Activated CD4-positive, alpha-beta T cell treated with anti-CD3 and anti-CD28 coated beads, Interleukin-2, amount 50 U/mL, for 1 hour (primary cell): ENCODE results near the gene OPN4.

Experiments used
- DNase-seq: peaks from one replicate; pipeline ENCODE4 v3.0.0-alpha.2; 2020

Gene OPN4

GRCh38 chr10:86705139-86705538, 50.8 kb downstream of the OPN4 start:
- no peak for DNase-seq

- no peak for DNase-seq
Observed at GRCh38 chr10:86705905-86706304, 51.6 kb downstream of the OPN4 start.

- no peak for DNase-seq
Observed at GRCh38 chr10:86706401-86706841, 52.1 kb downstream of the OPN4 start.

GRCh38 chr10:86706977-86707376, 52.6 kb downstream of the OPN4 start:
- DNase-seq: no peak

GRCh38 chr10:86707505-86707904, 53.2 kb downstream of the OPN4 start:
- no peak for DNase-seq

GRCh38 chr10:86708068-86708782, 53.9 kb downstream of the OPN4 start:
- DNase-seq: no peak

GRCh38 chr10:86708783-86709380, 54.5 kb downstream of the OPN4 start:
- DNase-seq: no peak

- DNase-seq: no peak
Observed at GRCh38 chr10:86709396-86710185, 55.2 kb downstream of the OPN4 start.

GRCh38 chr10:86710987-86711512, 56.7 kb downstream of the OPN4 start:
- peak; percentile 79 for DNase-seq

GRCh38 chr10:86711513-86712316, 57.4 kb downstream of the OPN4 start:
- DNase-seq: peak; percentile 43

- no peak for DNase-seq
Observed at GRCh38 chr10:86712317-86712707, 58.0 kb downstream of the OPN4 start.

- no peak for DNase-seq
Observed at GRCh38 chr10:86715156-86715795, 60.9 kb downstream of the OPN4 start.

GRCh38 chr10:86715836-86716235, 61.5 kb downstream of the OPN4 start:
- no peak for DNase-seq
